Kidney (tissue), 14 donors: Measurements from ENCODE around the gene FYTTD1. TPM values are rescaled to one million over a fixed set of nuclear protein-coding genes. Genes with fewer than 3 reads are reported as not detected.

Source experiments
- DNase-seq, 5 donors: peaks; one replicate each; pipeline ENCODE4 v3.0.0-alpha.2; 2013 to 2020
- FAIRE-seq: peaks from 2 replicates; lab custom pipeline; 2012; peaks lifted over from hg19 to GRCh38; lab: Jason Lieb, UNC
- H3K27ac ChIP-seq, 2 donors: one replicate each; pipeline ENCODE4 v1.7.0; 2013; ENCODE audit warnings: low read depth in 2 of 2, low read length in 2 of 2, inconsistent platforms in 1 of 2
- H3K27me3 ChIP-seq: one replicate; pipeline ENCODE4 v1.7.1; 2013; ENCODE audit warnings: low read length, inconsistent platforms; ENCODE audit not compliant: control insufficient read depth, insufficient read depth
- H3K36me3 ChIP-seq, 3 donors: one replicate each; pipeline versions ENCODE4 v1.7.0 to v1.7.1; 2013; ENCODE audit warnings: low read length in 3 of 3, control low read depth in 1 of 3, inconsistent platforms in 1 of 3; ENCODE audit not compliant: insufficient read depth in 3 of 3, control insufficient read depth in 2 of 3
- H3K4me1 ChIP-seq, 3 donors: one replicate each; pipeline versions ENCODE4 v1.7.0 to v1.7.1; 2013; ENCODE audit warnings: low read length in 3 of 3, inconsistent platforms in 1 of 3, low read depth in 1 of 3; ENCODE audit not compliant: control insufficient read depth in 2 of 3, insufficient read depth in 2 of 3
- H3K4me3 ChIP-seq, 3 donors: one replicate each; pipeline versions ENCODE4 v1.7.0 to v1.8.1; 2013; ENCODE audit warnings: low read length in 3 of 3, control low read depth in 1 of 3, inconsistent platforms in 1 of 3
- H3K9ac ChIP-seq, 3 donors: one replicate each; pipeline versions ENCODE4 v1.7.0 to v1.7.1; 2013; ENCODE audit warnings: low read length in 3 of 3, control low read depth in 1 of 3, inconsistent platforms in 1 of 3
- H3K9me3 ChIP-seq, 3 donors: one replicate each; pipeline versions ENCODE4 v1.7.0 to v1.7.1; 2013; ENCODE audit warnings: low read length in 3 of 3, control low read depth in 1 of 3, inconsistent platforms in 1 of 3; ENCODE audit not compliant: control insufficient read depth in 2 of 3, insufficient read depth in 1 of 3
- intact Hi-C: fragments of 100-400 bp; cut with DNase I; formaldehyde crosslinking; loops from one replicate; pipeline ENCODE4 v1.11.1; 2022
- polyA plus RNA-seq: library from polyadenylated mRNA; stranded (reverse); fragments of 350-450 nt; fragmentation: Illumina TruSeq; extraction: RNeasy Lipid Tissue Mini Kit (QIAGEN cat#74804); gene quantifications from one replicate; pipeline ENCODE4 v1.2.3, GENCODE V29; 2014; ENCODE audit warnings: low read depth, low replicate concordance; ENCODE audit not compliant: insufficient read depth
- total RNA-seq: library from RNA; stranded (reverse); fragmentation: NEBNext Ultra II Directional; extraction: Animal tissue kit (Norgen Biotek cat#: 25700); gene quantifications from one replicate; pipeline ENCODE4 v1.2.1, GENCODE V29; 2021
- TF ChIP-seq, protein P1 (sequence below): IDR thresholded peaks from 3 replicates; pipeline ENCODE4 v1.5.1; 2012; ENCODE audit warnings: mild to moderate bottlenecking, moderate library complexity, borderline replicate concordance; ENCODE audit not compliant: insufficient read depth; ENCODE audit errors: extremely low read depth
- donor health status: control.
- donor health status: control.
- donor health status: control.
- donor health status: control.
- donor health status: control.
- donor health status: DM: yes; HTN: yes; CAD: no.
- donor health status: Normal renal cell carcinoma (clear cell type).

The FYTTD1 gene
- total and polyA plus RNA-seq, 2 donors from 2014 or later: 11.9 to 53.7 TPM

- TF ChIP-seq, protein P1, sequence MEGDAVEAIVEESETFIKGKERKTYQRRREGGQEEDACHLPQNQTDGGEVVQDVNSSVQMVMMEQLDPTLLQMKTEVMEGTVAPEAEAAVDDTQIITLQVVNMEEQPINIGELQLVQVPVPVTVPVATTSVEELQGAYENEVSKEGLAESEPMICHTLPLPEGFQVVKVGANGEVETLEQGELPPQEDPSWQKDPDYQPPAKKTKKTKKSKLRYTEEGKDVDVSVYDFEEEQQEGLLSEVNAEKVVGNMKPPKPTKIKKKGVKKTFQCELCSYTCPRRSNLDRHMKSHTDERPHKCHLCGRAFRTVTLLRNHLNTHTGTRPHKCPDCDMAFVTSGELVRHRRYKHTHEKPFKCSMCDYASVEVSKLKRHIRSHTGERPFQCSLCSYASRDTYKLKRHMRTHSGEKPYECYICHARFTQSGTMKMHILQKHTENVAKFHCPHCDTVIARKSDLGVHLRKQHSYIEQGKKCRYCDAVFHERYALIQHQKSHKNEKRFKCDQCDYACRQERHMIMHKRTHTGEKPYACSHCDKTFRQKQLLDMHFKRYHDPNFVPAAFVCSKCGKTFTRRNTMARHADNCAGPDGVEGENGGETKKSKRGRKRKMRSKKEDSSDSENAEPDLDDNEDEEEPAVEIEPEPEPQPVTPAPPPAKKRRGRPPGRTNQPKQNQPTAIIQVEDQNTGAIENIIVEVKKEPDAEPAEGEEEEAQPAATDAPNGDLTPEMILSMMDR: no peak
- H3K27me3 ChIP-seq: no peaks in the 10 kb centered on the region
- H3K9me3 ChIP-seq: no peaks in the 10 kb centered on the region
- H3K27ac ChIP-seq: peak overlapping the region; percentile 20 to 78
- FAIRE-seq (no peak), DNase-seq (no peak)
- H3K36me3 ChIP-seq: no peaks in the 10 kb centered on the region
- peak overlapping the region; percentile 75 to 83 (median 82) for H3K4me3 ChIP-seq
- H3K4me1 ChIP-seq: peaks cover 0 to 9% (median 0%) of the 10 kb centered on the region in 3 donors
- intact Hi-C loops: no loop called here
- H3K9ac ChIP-seq: peak overlapping the region; percentile 55 to 86 (median 82)
Measured at GRCh38 chr3:197737319-197737649, 12.4 kb upstream of the FYTTD1 start.

DNA sequence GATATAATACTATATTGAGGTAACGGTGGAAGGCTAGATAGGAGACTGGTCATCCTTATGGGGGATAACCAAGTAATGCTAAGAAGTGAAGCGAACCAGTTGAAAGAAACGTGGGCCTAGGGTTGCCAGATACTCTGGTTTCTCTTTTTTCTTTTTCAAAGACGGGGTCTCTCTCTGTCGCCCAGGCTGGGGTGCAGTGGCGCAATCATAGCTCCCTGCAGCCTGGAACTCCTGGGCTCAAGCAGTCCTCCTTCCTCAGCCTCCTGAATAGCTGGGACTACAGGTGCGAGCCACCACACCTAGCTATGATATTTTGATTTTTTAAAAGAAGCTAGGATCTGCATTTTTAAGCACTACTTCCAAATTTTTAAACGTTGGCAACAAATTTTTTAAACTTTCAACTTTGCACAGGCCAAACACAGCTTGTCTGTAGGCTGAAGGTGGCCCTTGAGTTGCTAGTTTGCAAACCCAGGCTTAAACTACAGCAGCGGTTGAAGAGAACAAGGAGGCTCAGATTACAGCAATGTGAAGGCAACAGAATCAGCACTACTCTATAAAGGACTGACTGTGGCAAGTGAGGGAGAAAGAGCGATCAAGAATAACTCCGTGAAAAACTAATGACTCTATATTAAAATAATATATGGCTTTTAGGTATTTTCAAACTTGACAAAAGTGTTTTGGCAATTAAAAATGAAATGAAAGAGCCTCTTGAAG, 11.8 kb upstream of the FYTTD1 start:
- no peaks in the 10 kb centered on the region for H3K36me3 ChIP-seq
- peaks cover 0 to 9% (median 0%) of the 10 kb centered on the region in 3 donors for H3K4me1 ChIP-seq
- no peaks in the 10 kb centered on the region for H3K27me3 ChIP-seq
- peak overlapping the region in 1 of 3 donors; percentile 55 for H3K9ac ChIP-seq
- no peaks in the 10 kb centered on the region for H3K9me3 ChIP-seq
- H3K4me3 ChIP-seq: peak overlapping the region; percentile 75 to 83 (median 82)
- H3K27ac ChIP-seq: no peak overlapping the region
- FAIRE-seq: no peak
- no peak for DNase-seq
- TF ChIP-seq, protein P1: no peak
- intact Hi-C loops: no loop called here

GRCh38 chr3:197742787-197743186, 6.9 kb upstream of the FYTTD1 start:
- Histone ChIP-seq H3K36me3 (no peaks in the 10 kb centered on the region), H3K4me3 (no peak overlapping the region), H3K9ac (no peak overlapping the region), H3K4me1 (no peaks in the 10 kb centered on the region), H3K9me3 (no peaks in the 10 kb centered on the region), H3K27me3 (no peaks in the 10 kb centered on the region), H3K27ac (no peak overlapping the region)
- TF ChIP-seq, protein P1: no peak
- no peak for FAIRE-seq
- no peak for DNase-seq
- intact Hi-C loops: no loop called here
